ENCODE data around the gene SMARCC2.

DNA sequence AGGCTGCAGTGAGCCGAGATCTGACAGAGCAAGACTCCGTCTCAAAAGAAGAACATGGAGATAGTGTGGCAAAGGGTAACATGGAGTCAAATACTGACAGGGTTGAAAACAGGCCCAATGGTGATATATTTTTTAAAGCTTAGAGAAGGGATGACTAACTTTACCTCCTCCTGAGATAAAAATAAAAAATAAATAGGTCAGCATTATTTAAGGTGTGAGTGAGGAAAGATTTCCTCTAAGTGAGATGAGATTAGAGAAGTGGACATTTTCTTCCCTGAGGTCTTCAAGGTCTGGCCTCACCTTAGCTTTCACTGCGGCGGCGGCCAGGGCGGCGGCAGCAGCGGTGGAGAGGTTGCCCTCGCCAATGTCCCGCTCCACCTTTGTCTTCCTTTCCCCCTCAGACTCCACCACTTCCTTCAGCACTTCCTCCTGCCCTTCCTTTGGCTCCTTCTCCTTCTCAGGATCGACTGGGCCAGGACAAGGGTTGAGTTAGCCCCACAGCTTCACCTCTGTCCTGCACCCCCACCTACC lies 20.0 kb downstream of the SMARCC2 start:
- TF ChIP-seq POLR2A (IDR thresholded peaks at IDR 0.05), result no peak
- TF ChIP-seq, protein P1, sequence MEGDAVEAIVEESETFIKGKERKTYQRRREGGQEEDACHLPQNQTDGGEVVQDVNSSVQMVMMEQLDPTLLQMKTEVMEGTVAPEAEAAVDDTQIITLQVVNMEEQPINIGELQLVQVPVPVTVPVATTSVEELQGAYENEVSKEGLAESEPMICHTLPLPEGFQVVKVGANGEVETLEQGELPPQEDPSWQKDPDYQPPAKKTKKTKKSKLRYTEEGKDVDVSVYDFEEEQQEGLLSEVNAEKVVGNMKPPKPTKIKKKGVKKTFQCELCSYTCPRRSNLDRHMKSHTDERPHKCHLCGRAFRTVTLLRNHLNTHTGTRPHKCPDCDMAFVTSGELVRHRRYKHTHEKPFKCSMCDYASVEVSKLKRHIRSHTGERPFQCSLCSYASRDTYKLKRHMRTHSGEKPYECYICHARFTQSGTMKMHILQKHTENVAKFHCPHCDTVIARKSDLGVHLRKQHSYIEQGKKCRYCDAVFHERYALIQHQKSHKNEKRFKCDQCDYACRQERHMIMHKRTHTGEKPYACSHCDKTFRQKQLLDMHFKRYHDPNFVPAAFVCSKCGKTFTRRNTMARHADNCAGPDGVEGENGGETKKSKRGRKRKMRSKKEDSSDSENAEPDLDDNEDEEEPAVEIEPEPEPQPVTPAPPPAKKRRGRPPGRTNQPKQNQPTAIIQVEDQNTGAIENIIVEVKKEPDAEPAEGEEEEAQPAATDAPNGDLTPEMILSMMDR (IDR thresholded peaks at IDR 0.05), result no peak

Data from body of pancreas (tissue), 4 donors.